ENCODE data around the gene LRRFIP1.

LRRFIP1 gene

GRCh38 chr2:237724811-237725478 is 97.6 kb downstream of the LRRFIP1 start:
- no peak for DNase-seq (ENCODE audit: low spot score)

DNA sequence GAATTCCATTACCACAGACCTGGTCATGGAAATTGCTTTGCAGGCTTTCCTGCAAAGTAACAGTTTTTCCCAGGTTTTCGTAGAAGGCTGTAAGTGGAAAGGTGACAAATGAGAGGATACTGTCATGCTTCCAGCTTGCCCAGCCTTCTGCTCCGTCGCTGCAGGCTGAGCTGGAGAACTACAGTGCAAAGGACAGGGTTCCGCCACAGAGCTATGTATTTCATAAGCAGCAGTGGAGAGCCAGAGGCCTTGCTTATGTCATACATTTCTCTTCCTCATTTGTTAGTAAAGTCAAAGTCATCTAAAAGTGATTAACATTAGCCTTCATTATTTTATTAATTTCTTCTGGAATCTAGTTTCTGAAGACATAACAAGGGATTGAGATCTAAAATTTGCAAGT is 98.3 kb downstream of the LRRFIP1 start:
- no peak for DNase-seq (ENCODE audit: low spot score)

- DNase-seq (ENCODE audit: low spot score): peak; percentile 30
Observed at GRCh38 chr2:237726401-237726830, 99.0 kb downstream of the LRRFIP1 start.

- DNase-seq (ENCODE audit: low spot score): peak; percentile 60
Observed at GRCh38 chr2:237727363-237727762, 100.0 kb downstream of the LRRFIP1 start.

GRCh38 chr2:237729681-237730475 is 102.5 kb downstream of the LRRFIP1 start:
- no peak for DNase-seq (ENCODE audit: low spot score)

- peak; percentile 78 for DNase-seq (ENCODE audit: low spot score)
Observed at GRCh38 chr2:237731663-237732062, 104.3 kb downstream of the LRRFIP1 start.

GRCh38 chr2:237732070-237732469 is 104.7 kb downstream of the LRRFIP1 start:
- DNase-seq (ENCODE audit: low spot score): no peak

DNA sequence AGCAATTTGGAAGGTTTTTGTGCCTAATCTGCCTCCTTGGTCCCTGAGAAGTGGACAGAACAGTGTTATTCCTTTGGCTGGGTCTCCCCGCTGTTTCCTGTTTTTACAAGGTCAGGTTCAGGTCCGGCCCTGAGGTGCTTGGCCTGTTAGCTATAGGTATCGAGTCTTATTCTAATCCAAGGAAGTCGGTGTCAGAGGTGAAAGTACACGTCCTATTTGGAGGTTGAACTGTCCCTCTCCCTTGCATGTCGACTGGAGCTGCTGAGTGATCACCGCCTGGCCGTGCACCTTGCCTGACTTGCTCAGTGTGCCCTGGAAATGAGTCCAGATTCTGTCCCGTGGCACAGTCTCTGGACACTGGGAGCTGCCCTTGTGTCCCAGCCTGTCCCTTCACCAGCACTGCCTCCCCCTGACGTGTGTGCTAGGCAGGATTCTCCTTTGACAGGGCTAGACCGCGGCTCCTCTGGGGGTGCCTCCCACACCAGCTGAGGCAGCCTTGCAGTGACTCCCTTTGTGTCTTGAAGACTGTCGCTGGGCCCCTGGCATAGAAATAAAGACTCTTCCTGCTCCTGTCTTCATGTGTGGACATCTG is 105.5 kb downstream of the LRRFIP1 start:
- peak; percentile 27 for DNase-seq (ENCODE audit: low spot score)

- no peak for DNase-seq (ENCODE audit: low spot score)
Observed at GRCh38 chr2:237733677-237734300, 106.4 kb downstream of the LRRFIP1 start.

DNA sequence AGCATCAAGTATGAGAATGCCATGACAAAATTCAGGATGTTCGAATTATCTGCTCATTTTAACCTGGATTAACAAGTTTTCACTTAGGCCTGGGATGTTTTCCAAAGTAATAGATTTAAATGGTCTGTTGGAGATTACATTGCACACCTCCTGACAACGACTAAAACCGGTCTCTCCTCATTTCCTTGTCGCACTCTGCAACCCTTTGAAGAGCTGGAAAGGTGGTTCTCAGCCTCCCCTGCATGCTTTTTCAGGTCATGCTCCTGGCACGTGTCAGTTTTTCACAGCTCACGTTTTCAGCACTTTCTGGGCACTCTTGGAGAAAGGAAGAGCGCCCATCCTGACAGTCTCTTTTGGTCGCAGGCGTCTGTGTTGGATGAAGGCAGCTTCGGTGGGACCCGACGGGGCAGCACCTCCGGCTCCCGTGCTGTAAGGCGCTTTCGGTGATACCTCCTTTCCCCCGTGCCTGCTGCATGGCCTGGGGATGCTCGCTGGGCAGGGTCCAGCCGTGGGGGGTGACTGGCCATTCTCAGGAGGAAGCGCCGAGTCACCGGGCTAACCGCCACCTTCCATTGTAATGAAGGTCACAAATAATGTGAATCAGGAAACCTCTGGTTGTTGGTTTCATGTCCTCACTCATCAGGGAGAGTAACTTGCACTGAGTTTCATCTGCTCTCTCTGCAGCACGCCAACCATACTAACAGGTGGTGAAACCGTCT is 107.7 kb downstream of the LRRFIP1 start:
- DNase-seq (ENCODE audit: low spot score): peak; percentile 61

- DNase-seq (ENCODE audit: low spot score): no peak
Observed at GRCh38 chr2:237735798-237736197, 108.4 kb downstream of the LRRFIP1 start.

- no peak for DNase-seq (ENCODE audit: low spot score)
Observed at GRCh38 chr2:237736783-237737182, 109.4 kb downstream of the LRRFIP1 start.

DNA sequence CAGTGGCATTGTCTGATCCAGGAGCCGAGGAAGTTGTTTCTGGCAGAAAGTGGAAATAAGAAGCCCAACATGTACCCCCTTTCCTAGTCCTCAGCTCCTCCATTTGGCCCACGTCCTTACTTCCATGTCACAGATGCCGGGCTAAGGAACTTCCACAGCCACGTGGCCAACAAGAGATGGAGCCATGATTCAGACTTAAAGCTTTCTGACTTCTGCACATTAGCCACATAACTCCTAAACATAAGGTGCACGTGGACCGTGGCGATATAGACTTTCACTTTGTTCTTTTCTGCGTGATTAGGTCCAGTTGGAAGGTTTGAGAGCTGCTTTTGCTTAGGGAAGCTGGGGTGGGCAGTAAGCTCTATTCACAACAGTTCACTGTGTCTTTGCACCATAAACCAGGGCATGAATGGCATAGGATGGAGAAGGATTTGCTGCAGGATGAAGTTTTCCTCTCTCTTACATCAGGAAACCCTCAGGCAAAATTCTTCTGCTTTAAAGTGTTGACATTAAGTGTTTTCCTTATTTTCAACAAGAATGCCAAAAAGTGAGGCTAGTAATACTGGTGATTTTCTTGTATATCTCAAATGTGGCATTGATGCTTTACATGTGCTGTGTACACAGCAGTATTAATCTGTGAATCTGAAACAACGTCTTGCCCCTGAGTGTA is 109.9 kb downstream of the LRRFIP1 start:
- peak; percentile 26 for DNase-seq (ENCODE audit: low spot score)

GRCh38 chr2:237738255-237738654 is 110.9 kb downstream of the LRRFIP1 start:
- DNase-seq (ENCODE audit: low spot score): no peak

DNA sequence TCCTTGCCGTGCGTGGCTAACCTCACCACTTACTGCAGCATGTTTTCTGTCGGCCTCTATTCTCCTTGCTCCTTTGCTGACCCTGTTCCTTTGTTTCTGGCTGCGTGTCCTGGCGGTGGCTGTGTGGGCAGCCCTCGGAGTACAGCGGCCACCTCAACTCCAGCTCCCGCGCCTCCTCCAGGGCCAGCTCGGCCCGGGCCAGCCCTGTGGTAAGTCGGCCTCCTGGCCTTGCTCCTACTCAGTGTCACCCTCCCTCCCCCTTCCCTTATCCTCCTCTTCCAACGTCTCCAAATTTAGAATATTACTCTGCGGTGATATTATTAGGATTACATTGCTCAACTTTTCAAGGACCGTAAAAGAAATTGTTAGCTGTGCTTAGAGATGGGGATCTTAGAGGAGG is 111.7 kb downstream of the LRRFIP1 start:
- DNase-seq (ENCODE audit: low spot score): no peak

GRCh38 chr2:237742191-237742590 is 114.8 kb downstream of the LRRFIP1 start:
- DNase-seq (ENCODE audit: low spot score): no peak

DNA sequence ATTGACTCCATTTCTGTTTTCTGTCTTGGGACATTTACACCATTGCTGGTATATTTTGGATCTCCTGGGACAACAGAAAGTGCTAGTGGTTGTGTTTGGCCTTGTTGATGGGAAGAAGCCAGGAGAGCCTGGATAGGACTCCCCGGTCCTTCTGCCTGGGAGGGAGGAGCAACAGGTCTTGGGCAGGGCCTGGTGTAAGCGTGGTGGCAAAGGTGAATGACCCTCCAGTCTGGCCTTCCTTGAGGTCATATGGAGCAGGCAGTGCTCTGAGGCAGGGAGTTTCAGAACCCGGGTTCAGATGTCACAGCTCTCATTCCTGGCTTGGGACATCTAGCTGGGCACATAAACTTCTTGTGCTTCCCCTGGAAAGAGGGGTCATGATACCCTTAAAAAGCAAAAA is 115.2 kb downstream of the LRRFIP1 start:
- no peak for DNase-seq (ENCODE audit: low spot score)

GRCh38 chr2:237743024-237743423 is 115.6 kb downstream of the LRRFIP1 start:
- DNase-seq (ENCODE audit: low spot score): no peak

GRCh38 chr2:237743561-237744269 is 116.3 kb downstream of the LRRFIP1 start:
- DNase-seq (ENCODE audit: low spot score): no peak

GRCh38 chr2:237744270-237744612 is 116.9 kb downstream of the LRRFIP1 start:
- no peak for DNase-seq (ENCODE audit: low spot score)
